ENCODE results near the gene KASH5. TPM values are rescaled to one million over a fixed set of nuclear protein-coding genes. Genes with fewer than 3 reads are reported as not detected.

KASH5 gene
- total and polyA plus RNA-seq, 2 of the 8 experiments (the other 6 are each of a cell fraction or from before 2014, with no cell fraction given): 0.05 to 0.19 TPM

- TF ChIP-seq CHD7 (IDR thresholded peaks at IDR 0.05; ENCODE audit: insufficient replicate concordance, low read length) (no peak), USF2 (IDR thresholded peaks at IDR 0.05; ENCODE audit: low read length) (no peak), HDAC2 (IDR thresholded peaks at IDR 0.05; ENCODE audit: borderline replicate concordance in 1 of 2, low read depth in 2 of 2, low read length in 2 of 2) (no peak), CREB1 (IDR thresholded peaks at IDR 0.05) (no peak), ATF2 (IDR thresholded peaks at IDR 0.05; ENCODE audit: low read length) (no peak), CBX5 (IDR thresholded peaks at IDR 0.05; ENCODE audit: low read depth, low read length) (no peak), GABPA (IDR thresholded peaks at IDR 0.05; ENCODE audit: borderline replicate concordance, insufficient read depth, low read length) (no peak), POU5F1 (IDR thresholded peaks at IDR 0.05; ENCODE audit: low read depth, low read length) (no peak), SIX5 (IDR thresholded peaks at IDR 0.05; ENCODE audit: low read depth, low read length) (no peak)
Measured at GRCh38 chr19:49462492-49462891, 74.4 kb downstream of the KASH5 start (continued).
